BLaER1 treated with 17β-estradiol and CSF1 and Interleukin-3, amounts not matched to agents 10 nM and 100 nM (cell line): ENCODE measurements around the gene ENDOD1.

Source experiments
- H3K27ac ChIP-seq, 11 experiments: shearing (Covaris generic); formaldehyde crosslinking; 2 replicates each; pipeline ENCODE4 v1.8.1; 2022
- H3K27me3 ChIP-seq, 11 experiments: shearing (Covaris generic); formaldehyde crosslinking; 2 replicates each; pipeline ENCODE4 v1.8.1; 2022
- H3K36me3 ChIP-seq, 11 experiments: shearing (Covaris generic); formaldehyde crosslinking; 2 replicates each; pipeline ENCODE4 v1.8.1; 2022
- H3K4me1 ChIP-seq, 10 experiments: shearing (Covaris generic); formaldehyde crosslinking; 2 replicates each; pipeline ENCODE4 v1.8.1; 2022
- H3K4me2 ChIP-seq, 11 experiments: shearing (Covaris generic); formaldehyde crosslinking; 2 replicates each; pipeline ENCODE4 v1.8.1; 2022
- H3K4me3 ChIP-seq, 10 experiments: shearing (Covaris generic); formaldehyde crosslinking; 2 replicates each; pipeline ENCODE4 v1.8.1; 2022
- H3K9ac ChIP-seq, 11 experiments: shearing (Covaris generic); formaldehyde crosslinking; 2 replicates each; pipeline ENCODE4 v1.8.1; 2022
- H3K9me3 ChIP-seq, 11 experiments: shearing (Covaris generic); formaldehyde crosslinking; replicated peaks in 1 of 11; 2 replicates each; pipeline ENCODE4 v1.8.1; 2022
- H4K20me1 ChIP-seq, 11 experiments: shearing (Covaris generic); formaldehyde crosslinking; 2 replicates each; pipeline ENCODE4 v1.8.1; 2022
- Cebpa-rat ChIP-seq, 11 experiments: shearing (Covaris generic); IDR thresholded peaks; 2 replicates each; pipeline ENCODE4 v1.8.1; 2022

The ENDOD1 gene

GRCh38 chr11:95111923-95112540, 22.4 kb downstream of the ENDOD1 start:
- peaks cover 0 to 27% (median 0%) of the 10 kb centered on the region in 11 experiments; a peak in 6 of 22 replicates for H3K27me3 ChIP-seq
- no peak for TF ChIP-seq Cebpa-rat (IDR thresholded peaks at IDR 0.05)
- H4K20me1 ChIP-seq: peaks cover 0 to 49% (median 20%) of the 10 kb centered on the region in 11 experiments; a peak in 13 of 22 replicates
- peaks cover 13 to 57% (median 22%) of the 10 kb centered on the region in 11 experiments; a peak in 20 of 22 replicates for H3K9me3 ChIP-seq
- H3K4me3 ChIP-seq: no peak overlapping the region
- no peak overlapping the region for H3K4me2 ChIP-seq
- no peak overlapping the region for H3K9ac ChIP-seq
- peaks cover 27 to 43% (median 35%) of the 10 kb centered on the region in 10 experiments for H3K4me1 ChIP-seq
- no peak overlapping the region for H3K27ac ChIP-seq
- peaks cover 0 to 68% (median 29%) of the 10 kb centered on the region in 11 experiments; a peak in 14 of 22 replicates for H3K36me3 ChIP-seq

GRCh38 chr11:95115597-95115996, 26.0 kb downstream of the ENDOD1 start:
- Histone ChIP-seq H3K4me1 (peaks cover 0 to 32% (median 10%) of the 10 kb centered on the region in 10 experiments; a peak in 11 of 20 replicates), H3K36me3 (peaks cover 0 to 85% (median 23%) of the 10 kb centered on the region in 11 experiments; a peak in 14 of 22 replicates), H4K20me1 (peaks cover 0 to 34% (median 4%) of the 10 kb centered on the region in 11 experiments; a peak in 6 of 22 replicates), H3K27ac (no peak overlapping the region), H3K4me2 (no peak overlapping the region), H3K9me3 (peaks cover 14 to 73% (median 32%) of the 10 kb centered on the region in 11 experiments; a peak in 21 of 22 replicates), H3K27me3 (peaks cover 0 to 18% (median 0%) of the 10 kb centered on the region in 11 experiments; a peak in 6 of 22 replicates), H3K4me3 (no peak overlapping the region), H3K9ac (no peak overlapping the region)
- no peak for TF ChIP-seq Cebpa-rat (IDR thresholded peaks at IDR 0.05)

GRCh38 chr11:95119361-95120060, 29.9 kb downstream of the ENDOD1 start:
- Histone ChIP-seq H3K4me2 (peak overlapping the region in 5 of 11 experiments; percentile 5 to 42 (median 17); a peak in 3 of 22 replicates), H3K36me3 (peaks cover 0 to 56% (median 5%) of the 10 kb centered on the region in 11 experiments; a peak in 10 of 22 replicates), H4K20me1 (peaks cover 0 to 27% (median 0%) of the 10 kb centered on the region in 11 experiments; a peak in 4 of 22 replicates), H3K9me3 (peaks cover 1 to 40% (median 16%) of the 10 kb centered on the region in 11 experiments; a peak in 17 of 22 replicates), H3K27me3 (no peaks in the 10 kb centered on the region), H3K27ac (peak overlapping the region in 1 of 11 experiments; percentile 20; a peak in 1 of 22 replicates), H3K9ac (no peak overlapping the region; a peak in 1 of 22 replicates), H3K4me1 (peaks cover 0 to 42% (median 18%) of the 10 kb centered on the region in 10 experiments; a peak in 11 of 20 replicates), H3K4me3 (no peak overlapping the region)
- no peak for TF ChIP-seq Cebpa-rat (IDR thresholded peaks at IDR 0.05)

- no peak overlapping the region for H3K4me3 ChIP-seq
- H3K4me2 ChIP-seq: peak overlapping the region in 4 of 11 experiments; percentile 16 to 35 (median 24); a peak in 5 of 22 replicates
- no peaks in the 10 kb centered on the region for H3K27me3 ChIP-seq
- H3K9me3 ChIP-seq: peaks cover 5 to 20% (median 14%) of the 10 kb centered on the region in 11 experiments; a peak in 16 of 22 replicates
- peaks cover 0 to 36% (median 0%) of the 10 kb centered on the region in 11 experiments; a peak in 4 of 22 replicates for H4K20me1 ChIP-seq
- peaks cover 0 to 42% (median 18%) of the 10 kb centered on the region in 10 experiments; a peak in 11 of 20 replicates for H3K4me1 ChIP-seq
- H3K27ac ChIP-seq: no peak overlapping the region
- peaks cover 0 to 53% (median 8%) of the 10 kb centered on the region in 11 experiments; a peak in 11 of 22 replicates for H3K36me3 ChIP-seq
- TF ChIP-seq Cebpa-rat (IDR thresholded peaks at IDR 0.05): no peak
- H3K9ac ChIP-seq: no peak overlapping the region
These were observed 32.1 kb downstream of the ENDOD1 start for GRCh38 chr11:95121698-95122097.

- H3K4me1 ChIP-seq: peaks cover 0 to 31% (median 15%) of the 10 kb centered on the region in 10 experiments; a peak in 11 of 20 replicates
- TF ChIP-seq Cebpa-rat (IDR thresholded peaks at IDR 0.05): no peak
- H3K27me3 ChIP-seq: no peaks in the 10 kb centered on the region
- H3K27ac ChIP-seq: no peak overlapping the region
- H3K36me3 ChIP-seq: peaks cover 0 to 56% (median 15%) of the 10 kb centered on the region in 11 experiments; a peak in 15 of 22 replicates
- H3K4me3 ChIP-seq: no peak overlapping the region
- no peak overlapping the region for H3K4me2 ChIP-seq
- peaks cover 0 to 38% (median 0%) of the 10 kb centered on the region in 11 experiments; a peak in 4 of 22 replicates for H4K20me1 ChIP-seq
- no peak overlapping the region for H3K9ac ChIP-seq
- peaks cover 0 to 5% (median under 1%) of the 10 kb centered on the region in 11 experiments; a peak in 7 of 22 replicates for H3K9me3 ChIP-seq
These were observed 33.9 kb downstream of the ENDOD1 start for GRCh38 chr11:95123556-95123955.

- Histone ChIP-seq H3K9ac (no peak overlapping the region), H3K27me3 (no peaks in the 10 kb centered on the region), H3K27ac (no peak overlapping the region), H3K4me3 (no peak overlapping the region), H4K20me1 (peaks cover 0 to 17% (median 0%) of the 10 kb centered on the region in 11 experiments; a peak in 3 of 22 replicates), H3K9me3 (peaks cover 0 to 5% (median 0%) of the 10 kb centered on the region in 11 experiments; a peak in 2 of 22 replicates), H3K4me2 (no peak overlapping the region), H3K36me3 (peaks cover 0 to 91% (median 61%) of the 10 kb centered on the region in 11 experiments; a peak in 16 of 22 replicates), H3K4me1 (peaks cover 0 to 11% (median 2%) of the 10 kb centered on the region in 10 experiments; a peak in 7 of 20 replicates)
- no peak for TF ChIP-seq Cebpa-rat (IDR thresholded peaks at IDR 0.05)
These were observed 39.0 kb downstream of the ENDOD1 start for GRCh38 chr11:95128602-95129001.

GRCh38 chr11:95132956-95133355, 43.3 kb downstream of the ENDOD1 start:
- Histone ChIP-seq H4K20me1 (no peaks in the 10 kb centered on the region; a peak in 1 of 22 replicates), H3K9me3 (no peaks in the 10 kb centered on the region), H3K4me2 (peak overlapping the region in 3 of 11 experiments; percentile 0 to 16 (median 11); a peak in 1 of 22 replicates), H3K9ac (no peak overlapping the region), H3K27me3 (no peaks in the 10 kb centered on the region), H3K36me3 (peaks cover 0 to 72% (median 57%) of the 10 kb centered on the region in 11 experiments; a peak in 16 of 22 replicates), H3K4me3 (no peak overlapping the region), H3K27ac (no peak overlapping the region), H3K4me1 (peaks cover 0 to 11% (median 5%) of the 10 kb centered on the region in 10 experiments; a peak in 9 of 20 replicates)
- TF ChIP-seq Cebpa-rat (IDR thresholded peaks at IDR 0.05): no peak

- no peak overlapping the region for H3K9ac ChIP-seq
- peaks cover 0 to 11% (median 6%) of the 10 kb centered on the region in 10 experiments; a peak in 9 of 20 replicates for H3K4me1 ChIP-seq
- TF ChIP-seq Cebpa-rat (IDR thresholded peaks at IDR 0.05): no peak
- peaks cover 0 to 56% (median 41%) of the 10 kb centered on the region in 11 experiments; a peak in 13 of 22 replicates for H3K36me3 ChIP-seq
- no peak overlapping the region for H3K27ac ChIP-seq
- H3K9me3 ChIP-seq: no peaks in the 10 kb centered on the region
- no peak overlapping the region for H3K4me2 ChIP-seq
- H4K20me1 ChIP-seq: no peaks in the 10 kb centered on the region; a peak in 1 of 22 replicates
- no peaks in the 10 kb centered on the region for H3K27me3 ChIP-seq
- no peak overlapping the region for H3K4me3 ChIP-seq
These were observed 44.8 kb downstream of the ENDOD1 start for GRCh38 chr11:95134491-95134890.
